ENCODE results near the gene SPATA31D4. TPM values are rescaled to one million over a fixed set of nuclear protein-coding genes. Genes with fewer than 3 reads are reported as not detected.

SPATA31D4 gene
- total RNA-seq, 1 donor from 2014 or later = not detected

DNA sequence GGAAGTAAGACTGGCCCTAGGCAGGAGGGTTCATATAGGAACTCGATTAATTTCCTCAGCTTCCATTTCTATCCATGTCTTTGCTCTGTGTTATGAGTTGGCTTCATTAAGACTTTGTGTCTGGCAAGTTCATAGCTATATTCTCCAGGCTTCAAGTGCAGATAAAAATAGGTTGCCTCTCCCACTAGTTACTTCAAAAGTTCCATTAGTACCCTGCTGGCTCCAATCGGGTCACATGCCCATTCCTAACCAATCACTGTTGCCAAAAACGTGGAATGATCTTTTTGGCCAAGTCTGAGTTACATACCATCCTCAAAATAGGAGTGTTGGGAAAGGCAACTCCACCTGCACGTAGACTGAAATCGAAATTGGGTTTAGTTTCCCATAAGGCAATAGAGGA lies 46.5 kb downstream of the SPATA31D4 start:
- Mint-ChIP-seq H3K4me1 (ENCODE audit: low read depth) (no peaks in the 10 kb centered on the region), H3K27me3 (ENCODE audit: insufficient read depth) (no peaks in the 10 kb centered on the region), H3K4me3 (no peak overlapping the region), H3K9me3 (peaks cover 3% of the 10 kb centered on the region), H3K27ac (no peak overlapping the region), H3K36me3 (ENCODE audit: low read depth) (no peaks in the 10 kb centered on the region)
- no peak for DNase-seq (ENCODE audit: low spot score)
- intact Hi-C loops (cut with micrococcal nuclease) = no loop called here

DNA sequence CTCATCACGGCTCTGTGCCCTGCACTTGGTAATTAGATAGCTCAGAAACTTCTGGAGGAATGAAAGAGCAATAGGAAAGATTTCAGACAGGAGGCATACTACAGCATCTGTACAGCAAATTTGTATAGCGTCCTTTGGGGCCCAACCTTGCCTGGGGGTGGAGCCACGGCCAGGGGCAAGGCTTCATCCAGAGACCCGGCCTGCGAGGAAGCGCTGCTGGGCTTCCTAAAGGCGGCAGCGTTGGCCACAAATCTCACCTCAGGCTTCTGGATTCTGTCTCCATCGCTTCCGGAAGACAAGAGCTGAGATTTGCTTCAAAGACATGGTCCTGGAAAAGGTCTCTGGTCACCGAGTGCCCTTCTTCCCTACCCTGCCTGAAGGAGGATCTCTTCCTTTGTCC lies 48.1 kb downstream of the SPATA31D4 start:
- Mint-ChIP-seq H3K4me3 (no peak overlapping the region), H3K27me3 (ENCODE audit: insufficient read depth) (no peaks in the 10 kb centered on the region), H3K27ac (no peak overlapping the region), H3K36me3 (ENCODE audit: low read depth) (no peaks in the 10 kb centered on the region), H3K4me1 (ENCODE audit: low read depth) (no peaks in the 10 kb centered on the region), H3K9me3 (peaks cover 3% of the 10 kb centered on the region)
- DNase-seq (ENCODE audit: low spot score) = no peak
- intact Hi-C loops (cut with micrococcal nuclease) = no loop called here

DNA sequence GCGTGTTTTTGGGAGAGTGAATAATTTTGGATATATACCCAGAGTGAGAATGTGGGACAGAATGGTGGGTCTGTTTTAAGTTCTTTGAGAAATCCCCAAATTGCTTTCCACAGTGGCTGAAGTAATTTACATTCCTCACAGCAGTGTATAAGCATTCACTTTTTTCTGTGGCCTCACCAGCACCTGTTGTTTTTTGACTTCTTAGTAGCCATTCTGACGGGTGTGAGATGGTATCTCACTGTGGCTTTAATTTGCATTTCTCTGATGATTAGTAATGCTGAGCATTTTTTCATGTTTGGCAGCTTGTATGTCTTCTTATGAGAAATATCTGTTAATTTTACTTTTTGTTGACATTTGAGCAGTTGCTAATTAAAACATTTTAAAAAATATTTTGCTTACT lies 51.0 kb downstream of the SPATA31D4 start:
- Mint-ChIP-seq H3K9me3 (peaks cover 3% of the 10 kb centered on the region), H3K27ac (no peak overlapping the region), H3K4me3 (no peak overlapping the region), H3K4me1 (ENCODE audit: low read depth) (no peaks in the 10 kb centered on the region), H3K36me3 (ENCODE audit: low read depth) (no peaks in the 10 kb centered on the region), H3K27me3 (ENCODE audit: insufficient read depth) (no peaks in the 10 kb centered on the region)
- intact Hi-C loops (cut with micrococcal nuclease) = no loop called here
- DNase-seq (ENCODE audit: low spot score) = no peak

DNA sequence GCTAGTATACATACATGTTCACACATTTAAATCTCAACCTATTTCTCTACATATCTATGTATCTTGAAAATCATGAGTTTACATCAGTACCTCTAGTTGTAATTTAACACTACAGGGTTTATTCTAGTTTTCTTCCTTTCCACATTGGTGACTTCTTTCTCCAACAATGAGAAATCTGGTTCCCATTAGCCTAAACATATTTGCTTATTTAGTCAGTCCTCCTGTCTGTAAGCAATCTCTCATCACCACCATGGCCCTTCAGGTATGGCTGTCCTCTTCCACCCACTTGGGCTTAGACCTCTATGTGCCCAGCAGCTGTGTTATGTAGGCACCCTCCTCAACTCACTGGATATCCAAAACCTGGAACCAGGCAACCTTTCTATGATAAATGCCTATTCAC lies 52.3 kb downstream of the SPATA31D4 start:
- Mint-ChIP-seq H3K4me3 (no peak overlapping the region), H3K36me3 (ENCODE audit: low read depth) (no peaks in the 10 kb centered on the region), H3K4me1 (ENCODE audit: low read depth) (no peaks in the 10 kb centered on the region), H3K27me3 (ENCODE audit: insufficient read depth) (no peaks in the 10 kb centered on the region), H3K9me3 (peaks cover 3% of the 10 kb centered on the region), H3K27ac (no peak overlapping the region)
- no peak for DNase-seq (ENCODE audit: low spot score)
- intact Hi-C loops (cut with micrococcal nuclease) = no loop called here

DNA sequence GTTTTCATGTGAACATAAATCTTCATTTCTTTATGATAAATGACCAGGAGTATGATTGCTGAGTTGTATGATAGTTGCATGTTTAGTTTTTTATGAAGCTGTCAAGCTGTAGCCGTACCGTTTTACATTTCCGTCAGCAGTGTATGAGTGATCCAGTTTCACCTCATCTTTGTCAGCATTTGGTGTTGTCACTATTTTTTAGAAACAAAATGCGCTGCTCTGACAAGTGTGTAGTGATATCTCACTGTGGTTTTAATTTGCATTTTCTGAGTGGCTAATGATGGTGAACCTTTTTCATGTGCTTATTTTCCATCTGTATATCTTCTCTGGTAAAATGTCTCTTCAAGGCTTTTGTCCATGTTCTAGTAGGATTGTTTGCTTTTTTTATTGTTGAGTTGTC lies 53.7 kb downstream of the SPATA31D4 start:
- no peak for DNase-seq (ENCODE audit: low spot score)
- Mint-ChIP-seq H3K27me3 (ENCODE audit: insufficient read depth) (no peaks in the 10 kb centered on the region), H3K4me3 (no peak overlapping the region), H3K27ac (no peak overlapping the region), H3K36me3 (ENCODE audit: low read depth) (no peaks in the 10 kb centered on the region), H3K9me3 (no peaks in the 10 kb centered on the region), H3K4me1 (ENCODE audit: low read depth) (no peaks in the 10 kb centered on the region)
- intact Hi-C loops (cut with micrococcal nuclease) = no loop called here

Other genes with a start within 250 kb of the SPATA31D4 start
- 0.12 TPM in 1 of 2 replicates, not detected in the other for gene TLE1, start 238.9 kb upstream of the SPATA31D4 start, total RNA-seq
- gene SPATA31D3, start 15.1 kb downstream of the SPATA31D4 start, total RNA-seq = not detected in 2 replicates
- gene SPATA31D1, start 60.3 kb downstream of the SPATA31D4 start, total RNA-seq = not detected in 2 replicates